HepG2 (cell line): ENCODE data around the gene NME2. TPM values are rescaled to one million over a fixed set of nuclear protein-coding genes. Genes with fewer than 3 reads are reported as not detected.

ENCODE experiments used
- ATAC-seq: fragments of 200-7000 bp; cut with Tn5 transposase; 3 replicates; pipeline ENCODE4 v1.9.1; 2020; ENCODE audit warnings: mild to moderate bottlenecking, moderate library complexity
- BruUV-seq: library from RNA; stranded (reverse); fragments of 400-500 nt; replicated peaks from 2 replicates; lab custom pipeline; 2021; lab: Mats Ljungman, UMichigan
- CTCF ChIA-PET: fragments of 300-600 bp; formaldehyde crosslinking; extraction: SDS; loops from one replicate; lab custom pipeline; 2021; ENCODE audit warnings: low total read pairs, inconsistent platforms, low intra/inter-chr PET ratio; lab: Yijun Ruan, JAX
- POLR2A ChIA-PET: fragments of 350-600 bp; sonication (Branson Sonifier 250); formaldehyde crosslinking; loops from one replicate; lab custom pipeline; 2020; ENCODE audit warnings: antibody characterized with exemption, inconsistent platforms; lab: Yijun Ruan, JAX
- DNase-seq: peaks from one replicate; pipeline ENCODE4 v3.0.0-alpha.2; 2015; ENCODE audit warnings: low spot score
- FAIRE-seq: peaks from 3 replicates; lab custom pipeline; 2011; peaks lifted over from hg19 to GRCh38; lab: Jason Lieb, UNC
- H2AFZ ChIP-seq: one replicate; pipeline ENCODE4 v1.6.1; 2011; ENCODE audit warnings: low read length, inconsistent platforms
- H3K27ac ChIP-seq: fragments of 300-600 bp; 3 replicates; pipeline ENCODE4 v1.8.0; 2011; ENCODE audit warnings: mixed run types, mild to moderate bottlenecking, mixed read lengths, low read length, inconsistent platforms; ENCODE audit not compliant: insufficient read depth; ENCODE audit errors: extremely low read length
- H3K27me3 ChIP-seq, 2 experiments: fragments of 200-600 bp in 1 of 2; 2 replicates in 1 of 2; 3 replicates in 1 of 2; pipeline versions ENCODE4 v1.6.0 to v1.8.0; 2011; ENCODE audit warnings: low read length in 2 of 2, mild to moderate bottlenecking in 2 of 2, moderate library complexity in 2 of 2, inconsistent platforms in 1 of 2; ENCODE audit not compliant: insufficient read depth in 2 of 2, control insufficient read depth in 1 of 2
- H3K36me3 ChIP-seq, 2 experiments: fragments of 200-600 bp in 1 of 2; replicated peaks in 1 of 2; 2 replicates in 1 of 2; 3 replicates in 1 of 2; pipeline versions ENCODE4 v1.5.1 to v1.8.0; 2011; ENCODE audit warnings: low read length in 2 of 2, inconsistent platforms in 1 of 2; ENCODE audit not compliant: insufficient read depth in 2 of 2, control insufficient read depth in 1 of 2
- H3K4me1 ChIP-seq: 2 replicates; pipeline ENCODE4 v1.5.1; 2012; ENCODE audit warnings: low read length, inconsistent platforms; ENCODE audit not compliant: insufficient read depth
- H3K4me2 ChIP-seq: 2 replicates; pipeline ENCODE4 v1.6.0; 2011; ENCODE audit warnings: low read depth, low read length, inconsistent platforms
- H3K4me3 ChIP-seq, 3 experiments: fragments of 200-600 bp in 1 of 3; sonication (generic), shearing (Covaris generic) in 1 of 3; replicated peaks in 1 of 3; 2 replicates each; pipeline ENCODE4 v1.5.1; 2011 to 2016; ENCODE audit warnings: low read length in 3 of 3, inconsistent platforms in 2 of 3, low read depth in 2 of 3, mild to moderate bottlenecking in 2 of 3, control low read depth in 1 of 3, mixed read lengths in 1 of 3; ENCODE audit not compliant: insufficient read depth in 1 of 3
- H3K79me2 ChIP-seq: one replicate; pipeline ENCODE4 v1.6.1; 2011; ENCODE audit warnings: low read length, inconsistent platforms; ENCODE audit not compliant: insufficient read depth
- H3K9ac ChIP-seq: 2 replicates; pipeline ENCODE4 v1.6.0; 2011; ENCODE audit warnings: mild to moderate bottlenecking, low read depth, low read length, inconsistent platforms; ENCODE audit not compliant: insufficient read depth
- H3K9me3 ChIP-seq: 2 replicates; pipeline ENCODE4 v1.5.1; 2012; ENCODE audit warnings: mild to moderate bottlenecking, low read length
- H4K20me1 ChIP-seq: 2 replicates; pipeline ENCODE4 v1.6.0; 2011; ENCODE audit warnings: inconsistent platforms, mild to moderate bottlenecking, low read length, moderate library complexity; ENCODE audit not compliant: insufficient read depth
- FOXO1 ChIP-seq: sonication (generic); formaldehyde crosslinking; IDR thresholded peaks from 2 replicates; pipeline ENCODE4 v1.4.0; 2020; ENCODE audit warnings: missing genetic modification reagents
- HCFC1 ChIP-seq: fragments of 150-350 bp; IDR thresholded peaks from 2 replicates; pipeline ENCODE4 v1.6.1; 2014; ENCODE audit warnings: low read depth, low read length
- KLF12 ChIP-seq: sonication (generic); formaldehyde crosslinking; IDR thresholded peaks from 2 replicates; pipeline ENCODE4 v1.4.0; 2020; ENCODE audit warnings: missing genetic modification reagents, borderline replicate concordance
- LCORL ChIP-seq, 2 experiments: fragments of 450-650 bp in 1 of 2; sonication (generic) in 1 of 2; formaldehyde crosslinking in 1 of 2; IDR thresholded peaks; 2 replicates each; pipeline versions ENCODE4 v1.5.0 to v1.6.1; 2017 to 2020; ENCODE audit warnings: antibody characterized with exemption in 1 of 2, missing genetic modification reagents in 1 of 2
- SRF ChIP-seq: IDR thresholded peaks from 2 replicates; pipeline ENCODE4 v1.6.1; 2011; ENCODE audit warnings: mild to moderate bottlenecking, low read depth, low read length, moderate library complexity
- TEF ChIP-seq: sonication (generic); formaldehyde crosslinking; IDR thresholded peaks from 2 replicates; pipeline ENCODE4 v1.5.0; 2020; ENCODE audit warnings: missing genetic modification reagents
- ZC3H4 ChIP-seq: sonication (generic); formaldehyde crosslinking; IDR thresholded peaks from 2 replicates; pipeline ENCODE4 v1.4.0; 2020; ENCODE audit warnings: missing genetic modification reagents, borderline replicate concordance
- ZFAT ChIP-seq: sonication (generic); formaldehyde crosslinking; conservative IDR thresholded peaks from 2 replicates; pipeline ENCODE4 v1.8.1; 2023; ENCODE audit warnings: missing genetic modification reagents, inconsistent platforms
- ZFP41 ChIP-seq: sonication (generic); formaldehyde crosslinking; IDR thresholded peaks from 2 replicates; pipeline ENCODE4 v1.4.0; 2020; ENCODE audit warnings: mild to moderate bottlenecking, missing genetic modification reagents, borderline replicate concordance
- ZNF326 ChIP-seq: sonication (generic); formaldehyde crosslinking; IDR thresholded peaks from 2 replicates; pipeline ENCODE4 v1.4.0; 2020; ENCODE audit warnings: missing genetic modification reagents, borderline replicate concordance
- ZNF414 ChIP-seq: sonication (generic); formaldehyde crosslinking; IDR thresholded peaks from 2 replicates; pipeline ENCODE4 v1.5.0; 2020; ENCODE audit warnings: missing genetic modification reagents
- ZNF510 ChIP-seq: sonication (generic); formaldehyde crosslinking; IDR thresholded peaks from 2 replicates; pipeline ENCODE4 v1.4.0; 2020; ENCODE audit warnings: low read depth, mild to moderate bottlenecking, missing genetic modification reagents
- ZNF616 ChIP-seq: sonication (generic); formaldehyde crosslinking; IDR thresholded peaks from 2 replicates; pipeline ENCODE4 v1.5.0; 2020; ENCODE audit warnings: low read depth, mild to moderate bottlenecking, missing genetic modification reagents
- WGBS: methylation state at CpG from one replicate; pipeline ENCODE4 v1.1.6; 2017; ENCODE audit warnings: low lambda C conversion rate; 5-methylcytosine and 5-hydroxymethylcytosine counted together
- in situ Hi-C: cut with HindIII; loops from 2 replicates; pipeline ENCODE4 v1.10.0; 2017; ENCODE audit warnings: low pct_unique_long_range_greater_than_20kb; ENCODE audit not compliant: extremely low pct_ligation_motif_present
- intact Hi-C: fragments of 100-400 bp; cut with micrococcal nuclease; formaldehyde crosslinking; loops from one replicate; pipeline ENCODE4 v1.10.0; 2022; ENCODE audit not compliant: unreplicated experiment
- polyA plus RNA-seq, 8 experiments: library from polyadenylated mRNA; depleted of rRNA in 3 of 8; stranded (reverse) in 7 of 8; unstranded in 1 of 8; fragments of >200 nt; fragmentation: Illumina TruSeq in 4 of 8; extraction: Trizol in 4 of 8; gene quantifications; 2 replicates each; pipeline versions ENCODE4 v1.2.1 to v1.2.3, GENCODE V29; 2011 to 2016; ENCODE audit warnings: low read depth in 4 of 8, missing spikeins in 1 of 8, mixed read lengths in 1 of 8; ENCODE audit not compliant: insufficient read depth in 1 of 8
- total RNA-seq, 5 experiments: library from RNA; depleted of rRNA; stranded (reverse); fragments of >200 nt; fragmentation: Illumina TruSeq; extraction: Trizol; gene quantifications; 2 replicates each; pipeline ENCODE4 v1.2.3, GENCODE V29; 2016; ENCODE audit warnings: low read depth in 1 of 5

The NME2 gene
- total and polyA plus RNA-seq, 2 of the 13 experiments (the other 11 are each of a cell fraction or from before 2014, with no cell fraction given), result 790 to 1,213 TPM

- ChIA-PET POLR2A (interaction anchor here (0.6 to 2.7 kb wide), 16 partner anchors 9 to 269 kb away, joined by 3 to 39 read pairs (median 4); partner anchors contain the start of genes NME1, NME2 and TOB1), CTCF (interaction anchor here (3.3 kb wide), 1 partner anchor 32 kb away, joined by 14 read pairs; the partner anchor contains the start of gene NME1)
- no peaks in the 10 kb centered on the region for H3K9me3 ChIP-seq
- no TSS peak for BruUV-seq
- H3K4me1 ChIP-seq, result peaks cover 65% of the 10 kb centered on the region
- peak within 1 kb of the TSS; percentile 90 for H3K27ac ChIP-seq
- peak within 1 kb of the TSS; percentile 95 for H3K4me2 ChIP-seq
- peaks cover 0 to 3% of the 10 kb centered on the region in 2 experiments; a peak in 1 of 5 replicates for H3K27me3 ChIP-seq
- in situ Hi-C loops, result no loop called here
- DNase-seq, result peak; percentile 90
- peak within 1 kb of the TSS; percentile 81 to 100 (median 97) for H3K4me3 ChIP-seq
- intact Hi-C loops, result no loop called here
- FAIRE-seq, result peak; percentile 44
- peak within 1 kb of the TSS; percentile 94 for H3K9ac ChIP-seq
- H2AFZ ChIP-seq, result peak within 1 kb of the TSS; percentile 88
- peak; percentile 73 for ATAC-seq
- 2% methylated on average over 26 of the region's 68 CpGs for WGBS
- H3K79me2 ChIP-seq, result peaks cover 40% of the 10 kb centered on the region
- H4K20me1 ChIP-seq, result peaks cover 28% of the 10 kb centered on the region
- peaks cover 0 to 2% of the 10 kb centered on the region in 2 experiments; a peak in 1 of 5 replicates for H3K36me3 ChIP-seq
- TF ChIP-seq HCFC1 (peak; percentile 51; the same call in 1 of the 2 replicates), ZFP41 (CRISPR knock-in tag) (no peak), ZNF616 (CRISPR knock-in tag) (no peak), ZNF414 (0 out of 2 replicates have a peak, but pooled peaks have one; percentile 65), ZFAT (CRISPR knock-in tag) (no peak), ZC3H4 (peak; percentile 82; the same call in 1 of the 2 replicates), KLF12 (no peak), SRF (no peak), FOXO1 (0 out of 2 replicates have a peak, but pooled peaks have one; percentile 42), ZNF510 (CRISPR knock-in tag) (peak; percentile 65), ZNF326 (CRISPR knock-in tag) (no peak), TEF (CRISPR knock-in tag) (no peak), LCORL (IDR thresholded peaks at IDR 0.05) (no peak), LCORL (CRISPR knock-in tag; IDR thresholded peaks at IDR 0.05) (peak; percentile 40; the same call in 1 of the 2 replicates)
These were observed 45.2 kb upstream of the NME2 start, which contains the start of gene SPAG9 for GRCh38 chr17:51120739-51121619. Gene SPAG9 (minus strand): TSS chr17:51120868. CDS start chr17:51120656, 212 bp downstream.
